ENCODE measurements around the gene NUTM1.
A peak's percentile ranks its signal among the peaks of the same experiment; 100 is the strongest.
"Not testable (repeated sequence)": the region's sequence is repeated elsewhere in the genome, so short reads cannot be mapped to it uniquely, and the experiment has no call there.

NUTM1 gene

DNA sequence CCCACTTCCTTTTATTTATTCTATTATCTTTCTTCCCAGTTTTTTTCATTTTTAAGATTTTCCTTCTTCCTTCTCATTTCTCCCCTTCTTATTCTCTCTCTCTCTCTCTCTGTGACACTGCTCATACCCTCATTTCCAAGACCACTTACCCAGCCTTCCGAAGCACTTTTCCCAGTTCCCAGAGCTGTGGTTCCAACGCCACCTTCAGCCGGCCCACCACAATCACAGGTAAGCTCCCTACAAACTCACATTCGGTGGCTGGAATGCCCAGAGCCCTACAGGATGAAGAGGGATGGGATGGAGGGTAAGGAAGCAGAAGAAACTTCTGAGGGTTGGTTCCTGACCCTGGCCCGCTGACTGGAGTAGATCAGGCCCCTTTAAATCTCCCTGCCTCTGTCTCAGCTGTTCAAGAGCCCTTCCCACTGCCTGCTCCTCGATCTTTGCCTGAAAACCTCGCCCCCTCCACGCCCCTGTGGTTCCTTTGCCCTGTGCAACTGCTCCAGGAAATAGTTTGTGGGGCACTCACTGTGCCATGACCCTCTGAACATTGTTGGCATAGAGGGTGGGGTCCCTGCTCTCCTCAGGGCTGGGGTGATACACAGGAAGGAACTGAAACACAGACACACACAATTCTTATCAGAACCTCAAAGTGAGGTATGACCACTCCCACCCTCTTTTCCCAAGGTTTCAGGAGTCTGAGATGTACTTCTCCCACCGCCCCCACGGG is 19.1 kb downstream of the NUTM1 start:
- DNase-seq (ENCODE audit: low read depth, low spot score), result no peak

DNA sequence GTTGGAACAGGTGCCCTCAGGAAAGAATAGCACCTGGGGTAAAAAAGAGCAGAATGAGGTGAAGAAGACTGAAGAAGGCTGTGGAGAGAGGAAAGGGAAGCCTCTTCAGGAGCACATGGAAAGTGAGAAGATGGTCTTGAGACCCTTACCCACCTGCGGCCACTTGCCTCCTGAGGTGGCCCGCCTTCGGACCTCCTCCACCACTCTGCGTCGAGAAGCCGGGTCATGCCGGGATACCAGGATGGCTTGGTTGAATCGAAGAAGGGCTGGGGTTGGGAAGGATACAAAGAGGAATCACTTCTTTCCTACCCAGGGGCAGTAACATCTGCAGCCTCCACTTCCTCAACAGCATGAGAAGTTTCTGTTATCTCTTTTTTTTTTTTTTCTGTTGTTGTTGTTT is 20.9 kb downstream of the NUTM1 start:
- no peak for DNase-seq (ENCODE audit: low read depth, low spot score)

DNA sequence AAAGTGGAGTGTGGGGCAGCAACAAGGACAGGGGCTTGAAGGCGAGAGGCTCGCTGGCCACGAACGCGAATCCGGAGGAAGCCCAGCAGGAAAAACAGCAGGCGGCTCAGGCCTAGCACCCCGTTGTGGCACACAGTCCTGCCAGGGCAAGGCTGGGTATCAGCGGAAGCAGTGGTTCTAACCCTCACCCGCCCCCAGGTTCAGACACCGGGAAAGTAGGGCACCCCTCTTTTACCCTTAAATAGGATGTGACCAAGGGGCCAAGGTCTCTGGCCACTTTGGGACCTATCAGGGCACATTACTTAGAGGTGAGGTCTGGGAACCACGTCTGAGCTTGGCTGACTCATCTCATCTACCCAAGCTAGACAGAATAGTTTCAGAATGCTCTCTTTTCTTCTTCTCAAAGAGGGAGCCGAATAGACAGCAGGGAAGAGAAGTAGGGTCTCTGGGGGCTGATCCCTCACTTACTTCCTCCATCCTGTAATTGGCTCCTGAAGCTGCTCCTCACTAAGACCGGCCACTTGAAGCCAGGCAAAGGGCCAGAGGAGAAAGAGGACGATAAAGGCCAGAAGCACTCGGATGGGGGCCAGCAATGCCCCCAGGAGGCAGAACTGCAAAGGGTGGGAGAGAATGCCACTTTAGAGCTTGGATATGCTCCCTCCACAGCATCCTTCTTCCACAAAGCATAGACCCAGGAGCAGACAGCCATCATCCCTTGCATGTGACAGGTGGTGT is 22.1 kb downstream of the NUTM1 start:
- no peak for DNase-seq (ENCODE audit: low read depth, low spot score)

DNA sequence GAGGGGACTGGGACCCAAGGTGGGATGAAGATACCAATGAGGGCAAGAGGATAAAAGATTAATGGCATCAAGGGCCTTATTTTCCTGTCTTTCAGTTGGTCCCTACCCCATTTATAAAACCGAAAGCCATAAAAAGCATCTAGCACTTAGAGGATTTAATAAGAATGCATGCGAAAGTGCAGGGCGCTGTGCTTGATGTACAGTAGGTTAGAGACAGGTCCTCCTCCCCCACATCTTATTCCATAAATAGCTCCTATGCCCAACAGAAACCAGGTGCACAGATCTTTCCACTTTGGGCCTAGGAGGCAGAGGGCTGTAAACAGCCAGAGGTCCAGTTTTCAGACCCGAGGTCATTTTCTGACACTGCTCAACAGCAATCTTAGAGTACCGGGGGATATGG is 22.7 kb downstream of the NUTM1 start:
- DNase-seq (ENCODE audit: low read depth, low spot score), result no peak

DNA sequence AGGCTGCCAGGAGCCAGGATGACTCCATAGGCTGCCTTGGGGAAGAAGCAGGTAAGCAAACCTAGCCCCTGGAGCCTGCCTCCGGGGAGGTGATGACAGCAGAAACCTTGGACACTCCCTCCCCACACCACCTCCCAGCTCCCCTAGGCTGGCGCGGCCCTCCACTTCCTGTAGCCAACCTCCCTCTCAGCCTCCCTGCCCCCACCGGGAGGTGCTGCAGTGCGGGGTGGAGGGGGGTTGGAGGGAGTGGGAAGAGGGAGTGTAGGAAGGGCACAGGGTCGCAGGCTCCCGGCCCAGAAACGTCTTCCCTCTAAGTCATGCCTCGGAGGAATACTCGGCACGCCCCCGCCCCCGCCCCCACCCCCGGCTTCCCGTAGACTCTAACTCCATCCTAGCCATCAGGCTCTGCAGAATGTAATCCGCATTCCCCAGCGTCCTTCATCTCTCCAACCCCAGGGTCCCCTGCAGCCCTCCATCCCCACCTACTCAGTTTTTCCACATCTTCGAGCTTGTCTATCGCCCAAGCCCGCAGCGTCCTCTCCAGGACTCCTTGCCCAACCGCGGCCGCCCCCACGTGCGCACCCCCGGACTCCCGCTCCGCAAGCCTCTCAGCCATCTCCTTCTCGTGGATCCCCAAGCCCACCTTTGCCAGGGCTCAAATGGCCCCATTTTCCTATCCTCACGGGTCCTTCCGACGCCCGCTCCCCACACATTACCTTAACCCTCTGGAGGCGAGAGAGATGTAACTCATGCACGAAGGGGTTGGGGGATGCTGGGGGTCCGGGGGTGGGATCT is 23.4 kb downstream of the NUTM1 start:
- peak; percentile 92 for DNase-seq (ENCODE audit: low read depth, low spot score)

DNA sequence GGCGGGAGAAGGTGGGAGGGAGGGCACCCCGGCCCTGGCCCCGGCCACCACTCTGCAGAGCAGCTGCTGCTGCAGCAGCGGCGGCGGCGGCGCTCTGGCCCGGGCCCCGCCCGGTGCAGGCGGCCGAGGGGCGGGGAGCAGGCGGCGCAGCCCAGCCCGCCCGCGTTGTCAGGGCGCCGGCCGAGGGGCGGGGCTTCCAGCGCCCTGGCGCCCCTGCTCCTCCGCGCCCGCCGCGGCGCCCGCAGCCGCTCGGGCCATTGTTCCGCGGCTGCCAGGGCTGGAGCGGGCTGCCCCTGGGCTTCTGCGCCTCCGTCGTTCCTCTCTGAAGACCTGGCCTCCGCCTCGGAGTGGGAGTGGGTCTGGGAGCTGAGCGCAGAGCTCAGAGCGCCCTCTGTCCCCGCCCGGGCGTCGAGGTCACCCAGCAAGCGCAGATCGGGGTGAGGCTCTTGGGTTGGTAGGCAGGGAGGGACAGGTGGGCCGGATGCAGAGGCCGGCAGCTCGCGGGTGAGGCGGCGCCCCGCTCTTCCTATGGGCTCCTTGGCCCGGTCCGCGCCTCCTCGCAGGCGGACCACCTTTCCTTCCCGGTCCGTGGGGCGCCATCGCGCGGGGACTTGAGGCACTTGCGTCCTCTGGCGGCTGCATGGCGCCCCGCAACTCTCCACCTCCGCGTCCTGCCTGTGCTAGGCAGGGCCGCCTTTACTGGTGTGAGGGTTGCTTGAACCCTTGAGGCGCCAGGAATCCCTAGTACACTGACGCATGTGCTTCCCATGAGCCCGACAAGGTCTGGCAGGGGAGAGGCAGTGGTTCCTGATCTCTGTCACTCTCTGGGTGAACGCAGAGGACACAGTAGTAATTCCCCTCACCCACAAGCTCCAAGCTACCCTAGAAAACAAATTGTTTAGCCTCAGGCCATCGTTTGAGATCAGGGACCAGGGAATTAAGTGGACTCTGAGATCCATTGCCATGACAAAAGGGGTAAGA is 24.3 kb downstream of the NUTM1 start, which contains the start of gene LPCAT4:
Gene LPCAT4, minus strand, starts transcription at position 96 of the 981 bp plus-strand sequence. CDS start 96 bp downstream, outside the sequence.
- peak; percentile 92 for DNase-seq (ENCODE audit: low read depth, low spot score)

DNA sequence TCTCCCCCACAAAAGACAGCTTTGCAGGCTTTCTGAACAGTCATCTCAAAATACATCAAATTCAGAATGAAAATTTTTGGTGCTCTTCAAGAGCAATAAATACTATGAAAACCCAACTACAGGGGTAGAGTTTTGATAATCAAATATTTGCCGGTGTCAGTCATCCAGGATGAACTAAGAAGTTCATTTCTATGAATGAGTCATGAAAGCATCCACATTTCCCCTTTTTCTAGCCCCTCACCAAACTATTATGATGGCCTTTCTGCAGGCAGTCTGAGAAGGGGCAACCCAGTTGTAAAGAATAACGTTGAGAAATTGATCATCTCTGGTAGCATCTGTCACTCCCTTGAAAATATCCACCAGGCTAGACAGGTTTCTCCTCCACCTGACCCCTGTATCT is 27.0 kb downstream of the NUTM1 start:
- no peak for DNase-seq (ENCODE audit: low read depth, low spot score)

DNA sequence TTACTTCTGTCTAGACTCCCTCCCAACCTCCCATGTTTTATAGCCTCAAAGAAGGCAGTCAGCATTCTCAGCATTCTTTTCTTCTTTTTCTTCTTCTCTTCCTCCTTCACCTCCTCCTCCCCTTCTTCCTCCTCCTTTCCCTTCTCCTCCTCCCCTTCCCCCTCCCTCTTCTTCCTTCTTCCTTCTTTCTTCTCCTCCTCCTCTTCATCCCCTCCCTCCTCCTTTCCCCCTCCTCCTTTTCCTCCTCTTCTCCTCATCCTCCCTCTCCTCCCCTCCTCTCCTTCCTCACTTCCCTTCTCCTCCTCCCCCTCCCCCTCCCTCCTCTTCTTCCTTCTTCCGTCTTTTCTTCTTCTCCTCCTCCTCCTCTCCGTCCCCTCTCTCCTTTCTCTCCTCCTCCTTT is 27.5 kb downstream of the NUTM1 start:
- no peak for DNase-seq (ENCODE audit: low read depth, low spot score)

DNA sequence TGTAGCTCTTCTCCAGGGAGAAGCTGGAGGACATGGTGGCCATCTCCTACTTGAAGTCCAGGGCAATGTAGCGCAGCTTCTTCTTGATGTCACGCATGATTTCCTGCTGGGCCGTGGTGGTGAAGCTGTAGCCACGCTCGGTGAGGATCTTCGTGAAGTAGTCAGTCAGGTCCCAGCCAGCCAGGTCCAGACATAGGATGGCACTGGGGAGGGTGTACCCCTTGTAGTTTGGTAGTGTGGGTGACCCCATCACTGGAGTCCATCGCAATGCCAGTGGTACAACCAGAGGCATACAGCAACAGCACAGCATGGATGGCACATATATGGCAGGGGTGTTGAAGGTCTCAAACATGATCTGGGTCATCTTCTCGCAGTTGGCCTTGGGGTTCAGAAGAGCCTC is 30.8 kb downstream of the NUTM1 start:
- no peak for DNase-seq (ENCODE audit: low read depth, low spot score)

DNA sequence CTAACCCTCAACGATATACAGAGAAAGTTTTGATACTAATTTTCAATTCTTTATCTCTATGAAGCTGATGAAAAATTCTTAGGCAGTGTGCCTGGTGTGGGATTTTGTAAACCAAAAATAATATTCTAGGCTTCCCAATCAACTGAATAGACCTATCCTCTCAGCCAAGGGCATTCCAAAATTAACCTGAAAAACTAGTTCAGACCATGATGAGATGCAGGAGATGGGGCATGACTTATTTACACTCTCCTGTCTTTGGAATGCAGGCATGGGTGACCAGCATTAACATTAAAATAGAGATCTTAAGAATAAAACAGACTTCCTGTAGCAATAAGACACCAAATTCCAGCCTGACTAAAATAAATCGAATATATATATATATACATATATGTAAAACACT is 31.7 kb downstream of the NUTM1 start:
- no peak for DNase-seq (ENCODE audit: low read depth, low spot score)

DNA sequence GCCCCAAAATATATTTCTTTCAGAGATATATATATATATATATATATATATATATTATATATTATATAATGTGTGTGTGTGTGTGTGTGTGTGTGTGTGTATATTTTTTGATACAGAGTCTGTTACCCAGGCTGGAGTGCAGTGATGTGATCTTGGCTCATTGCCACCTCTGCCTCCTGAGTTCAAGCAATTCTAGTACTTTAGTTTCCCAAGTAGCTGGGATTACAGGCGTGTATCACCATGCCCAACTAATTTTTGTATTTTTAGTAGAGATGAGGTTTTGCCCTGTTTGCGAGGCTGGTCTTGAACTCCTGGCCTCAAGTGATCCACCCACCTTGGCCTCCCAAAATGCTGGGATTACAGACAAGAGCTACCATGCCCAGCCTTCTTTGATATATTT is 32.4 kb downstream of the NUTM1 start:
- not testable (repeated sequence) for DNase-seq (ENCODE audit: low read depth, low spot score)

DNA sequence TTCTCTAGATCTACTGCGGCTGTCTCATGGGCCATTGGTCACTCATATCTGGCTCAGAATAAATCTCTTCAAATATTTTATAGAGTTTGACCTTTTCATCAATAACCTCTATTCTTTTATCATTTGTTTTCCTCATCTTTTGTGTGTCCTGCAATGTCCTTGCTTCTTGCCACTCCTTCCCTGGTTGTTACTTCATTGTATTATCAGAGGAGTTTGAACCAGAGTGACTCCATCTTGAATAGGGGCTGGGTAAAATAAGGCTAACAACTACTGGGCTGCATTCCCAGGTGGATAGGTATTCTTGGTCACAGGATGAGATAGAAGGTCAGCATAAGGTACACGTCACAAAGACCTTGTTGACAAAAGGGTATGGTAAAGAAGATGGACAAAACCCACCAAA is 33.7 kb downstream of the NUTM1 start:
- no peak for DNase-seq (ENCODE audit: low read depth, low spot score)

DNA sequence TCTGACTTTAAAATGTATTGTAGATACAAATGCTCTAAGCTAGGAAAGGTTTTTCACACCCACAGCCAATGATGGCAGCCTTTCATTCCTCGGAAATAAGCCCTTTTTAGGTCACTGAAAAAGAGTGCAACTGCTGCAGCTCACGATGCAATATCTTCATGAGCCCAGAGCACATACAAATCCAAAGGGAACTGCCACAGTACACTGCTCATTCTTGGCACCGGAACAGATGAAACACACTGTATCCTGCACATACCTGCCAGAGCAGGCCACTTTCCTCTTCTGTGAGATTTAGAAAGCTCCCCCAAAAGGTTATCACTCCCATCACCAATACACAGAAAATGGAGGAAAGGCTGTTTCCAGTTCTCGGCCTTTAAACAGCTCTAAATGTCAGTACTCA is 37.4 kb downstream of the NUTM1 start:
- DNase-seq (ENCODE audit: low read depth, low spot score), result not testable (repeated sequence)

DNA sequence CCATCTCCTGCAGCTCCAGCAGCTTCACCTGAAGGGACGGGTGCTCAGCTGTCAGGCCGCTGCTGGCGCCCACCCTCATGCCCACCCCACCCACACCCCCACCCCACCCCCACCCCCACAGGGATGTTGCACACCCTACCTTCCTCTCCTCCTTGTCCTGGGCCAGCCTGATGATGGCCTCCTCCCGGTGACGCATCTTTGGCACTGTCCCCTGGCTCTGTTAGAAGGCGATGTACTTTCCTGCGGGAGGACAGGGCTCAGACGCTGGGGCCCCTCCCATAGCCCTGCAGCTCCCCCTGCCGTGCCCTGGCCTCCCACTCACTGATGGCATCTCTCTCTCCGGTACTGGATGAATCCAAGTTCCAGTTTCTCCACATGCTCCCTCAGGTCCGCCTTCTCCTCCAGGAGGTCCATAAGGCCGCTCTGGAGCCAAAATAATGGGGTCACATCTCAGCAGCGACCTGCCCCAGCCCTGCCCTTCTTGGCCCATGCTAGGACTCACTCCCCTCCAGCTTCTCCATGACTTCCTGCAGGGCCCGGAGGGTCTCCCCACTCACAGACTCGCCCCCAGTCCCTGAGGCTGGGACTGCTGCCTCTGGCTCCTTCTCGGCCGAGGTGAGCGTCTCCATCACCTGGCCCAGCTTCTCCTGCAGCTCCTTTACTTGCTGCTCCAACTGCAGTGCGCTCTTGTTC is 38.9 kb downstream of the NUTM1 start:
- DNase-seq (ENCODE audit: low read depth, low spot score), result not testable (repeated sequence)

DNA sequence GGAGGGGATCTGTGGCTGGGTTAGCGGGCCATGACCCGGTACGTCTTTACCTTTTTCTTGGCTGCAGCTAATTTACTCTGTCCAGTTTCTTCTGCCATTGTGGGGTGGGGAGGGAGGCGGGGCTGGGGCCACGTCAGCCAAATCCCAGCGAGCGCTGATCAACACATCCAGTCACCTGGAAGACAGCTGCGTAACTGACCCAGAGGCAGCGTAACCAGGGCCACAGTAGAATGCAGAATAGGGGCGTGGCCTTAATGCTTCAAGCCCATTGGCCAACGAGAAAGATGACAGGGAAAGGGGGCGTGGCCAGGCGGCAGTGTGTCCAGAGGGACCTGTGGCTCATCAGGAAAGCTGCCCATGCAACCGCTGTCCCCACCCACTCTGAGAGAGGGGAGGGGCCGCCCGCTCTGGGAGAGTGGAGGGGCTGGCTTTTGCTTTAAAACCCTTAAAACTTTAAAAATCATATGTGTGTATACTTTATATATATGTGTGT is 46.5 kb downstream of the NUTM1 start:
- DNase-seq (ENCODE audit: low read depth, low spot score), result not testable (repeated sequence)

DNA sequence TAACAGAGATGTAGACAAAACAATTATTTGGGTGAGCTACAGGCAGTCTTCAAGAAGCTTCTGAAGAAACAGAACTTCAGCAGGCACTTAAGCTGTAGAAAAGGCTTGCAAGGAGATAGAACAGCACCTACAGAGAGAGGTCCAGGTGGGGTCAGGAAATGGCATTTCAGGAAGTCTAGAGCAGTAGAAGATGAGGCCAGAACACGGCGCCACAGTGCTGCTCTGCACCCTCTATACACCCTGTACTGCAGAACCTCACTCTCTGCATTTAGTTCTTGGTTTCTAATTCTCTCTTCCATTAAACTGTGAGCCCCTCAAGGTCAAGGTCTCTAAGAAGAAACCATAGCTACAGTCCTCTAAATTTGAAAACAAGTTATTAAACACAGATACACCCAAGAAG is 49.9 kb downstream of the NUTM1 start:
- DNase-seq (ENCODE audit: low read depth, low spot score), result not testable (repeated sequence)

DNA sequence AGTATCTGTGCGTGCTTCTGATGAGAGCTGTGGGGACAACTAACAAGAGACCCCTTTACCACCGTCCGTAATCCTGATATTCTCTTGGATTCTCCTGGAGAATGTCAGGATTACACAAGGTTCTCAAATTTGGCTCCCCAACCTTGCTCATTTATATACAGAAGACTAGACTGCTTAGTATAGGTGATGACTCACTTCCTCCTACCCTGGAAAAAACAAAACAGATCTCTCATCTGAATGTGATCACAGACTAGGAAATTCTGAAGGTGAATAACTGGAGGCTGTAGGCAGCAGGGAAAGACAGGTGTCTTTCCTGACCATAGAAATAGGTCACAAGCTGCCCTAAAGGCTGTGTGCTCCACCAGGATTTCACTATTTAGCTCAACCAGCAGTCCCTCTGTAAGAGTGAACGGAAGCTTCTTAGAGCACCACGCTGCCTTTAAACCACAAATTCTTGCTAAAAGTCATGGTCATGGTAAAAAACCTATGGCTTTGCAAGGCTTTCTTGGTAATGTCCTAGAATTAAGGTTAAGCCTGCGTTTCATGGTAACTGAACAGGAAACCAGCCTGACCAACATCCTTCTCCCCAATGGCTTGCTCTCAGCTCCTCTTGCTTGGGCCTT is 54.6 kb downstream of the NUTM1 start:
- not testable (repeated sequence) for DNase-seq (ENCODE audit: low read depth, low spot score)

DNA sequence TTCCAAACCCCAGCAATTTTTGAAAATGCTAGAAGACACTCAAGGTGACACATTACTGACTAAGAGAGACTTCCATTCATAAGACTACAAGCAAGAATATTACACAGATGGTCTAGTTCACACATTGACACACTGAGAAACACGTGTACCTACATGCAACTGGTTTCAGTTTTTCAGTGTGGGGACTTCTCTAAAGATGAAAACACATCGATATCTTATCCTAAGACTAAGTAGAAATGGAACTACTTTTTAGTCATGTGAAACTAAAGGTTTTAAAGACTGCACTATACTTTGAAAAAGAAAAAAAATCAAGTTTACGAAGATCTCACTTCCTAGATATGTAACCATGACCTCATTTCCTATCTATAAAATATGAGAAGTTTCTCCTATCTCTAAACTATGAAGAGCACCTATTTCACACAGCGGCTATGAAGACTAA is 60.1 kb downstream of the NUTM1 start:
- DNase-seq (ENCODE audit: low read depth, low spot score), result not testable (repeated sequence)

DNA sequence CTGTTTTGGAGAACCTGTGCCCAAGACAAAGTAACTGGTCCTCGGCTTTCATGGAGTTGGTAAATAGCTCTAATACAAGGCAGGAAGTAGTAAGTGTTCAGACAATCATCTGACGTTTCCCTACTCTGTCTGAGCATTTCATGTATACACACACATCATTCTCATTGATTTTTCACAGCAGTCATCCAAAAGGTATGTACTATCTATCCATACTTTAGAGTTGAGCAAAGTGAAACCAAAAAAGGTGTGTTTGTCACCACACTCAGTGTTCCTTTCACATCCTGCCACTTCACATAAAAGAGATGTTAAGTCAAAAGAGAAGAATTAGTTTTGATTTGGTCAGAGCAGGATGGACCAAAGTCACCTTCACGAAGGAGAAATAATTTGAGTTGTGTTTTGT is 60.8 kb downstream of the NUTM1 start:
- not testable (repeated sequence) for DNase-seq (ENCODE audit: low read depth, low spot score)
